NCI-H1436 treated with DMSO at 0.1 percent for 48 hours (cell line): Measurements from ENCODE around the gene RNF7.
A peak's percentile ranks its signal among the peaks of the same experiment; 100 is the strongest.
"Not testable (repeated sequence)": the region's sequence is repeated elsewhere in the genome, so short reads cannot be mapped to it uniquely, and the experiment has no call there.

Source experiments
- DNase-seq: peaks from one replicate; lab custom pipeline; 2025; lab: John Stamatoyannopoulos, UW

RNF7 gene

GRCh38 chr3:141738022-141738890, at the start of gene RNF7:
TSS of gene RNF7 (plus strand) at chr3:141738298. CDS start at chr3:141738342, 44 bp downstream.
- DNase-seq, result peak; percentile 87

GRCh38 chr3:141690431-141691072, 47.5 kb upstream of the RNF7 start:
- no peak for DNase-seq

GRCh38 chr3:141691471-141691870, 46.6 kb upstream of the RNF7 start:
- not testable (repeated sequence) for DNase-seq

GRCh38 chr3:141692973-141693372, 45.1 kb upstream of the RNF7 start:
- not testable (repeated sequence) for DNase-seq

GRCh38 chr3:141699324-141699723, 38.8 kb upstream of the RNF7 start:
- DNase-seq, result no peak

GRCh38 chr3:141699897-141700296, 38.2 kb upstream of the RNF7 start:
- no peak for DNase-seq

GRCh38 chr3:141703367-141703766, 34.7 kb upstream of the RNF7 start:
- not testable (repeated sequence) for DNase-seq

- no peak for DNase-seq
These were observed 30.3 kb upstream of the RNF7 start for GRCh38 chr3:141707741-141708203.

- no peak for DNase-seq
These were observed 29.7 kb upstream of the RNF7 start for GRCh38 chr3:141708367-141708766.

GRCh38 chr3:141709126-141709770, 28.9 kb upstream of the RNF7 start:
- no peak for DNase-seq

GRCh38 chr3:141710121-141710520, 28.0 kb upstream of the RNF7 start:
- no peak for DNase-seq

- DNase-seq, result no peak
These were observed 27.0 kb upstream of the RNF7 start for GRCh38 chr3:141710888-141711616.

GRCh38 chr3:141714671-141715070, 23.4 kb upstream of the RNF7 start:
- no peak for DNase-seq

GRCh38 chr3:141722081-141722480, 16.0 kb upstream of the RNF7 start:
- DNase-seq, result no peak

GRCh38 chr3:141722648-141723047, 15.4 kb upstream of the RNF7 start:
- no peak for DNase-seq

GRCh38 chr3:141723255-141723654, 14.8 kb upstream of the RNF7 start:
- DNase-seq, result no peak

GRCh38 chr3:141724186-141724585, 13.9 kb upstream of the RNF7 start:
- no peak for DNase-seq

- no peak for DNase-seq
These were observed 13.1 kb upstream of the RNF7 start for GRCh38 chr3:141725036-141725435.

- DNase-seq, result no peak
These were observed 11.6 kb upstream of the RNF7 start for GRCh38 chr3:141726483-141726882.

- no peak for DNase-seq
These were observed 9.7 kb upstream of the RNF7 start for GRCh38 chr3:141728355-141728892.

GRCh38 chr3:141729240-141729639, 8.9 kb upstream of the RNF7 start:
- DNase-seq, result no peak

GRCh38 chr3:141735176-141735575, 2.9 kb upstream of the RNF7 start:
- DNase-seq, result no peak
